GM18519 (cell line): ENCODE data around the gene CFAP221.

Experiments used
- ATAC-seq: cut with Tn5 transposase; IDR thresholded peaks from one replicate; pipeline ENCODE4 v1.9.1; 2021; ENCODE audit warnings: mild to moderate bottlenecking, moderate library complexity; ENCODE audit not compliant: unreplicated experiment, low FRiP score

The CFAP221 gene

GRCh38 chr2:119674711-119675500 is 130.7 kb downstream of the CFAP221 start:
- no peak for ATAC-seq

GRCh38 chr2:119678021-119678656 is 133.9 kb downstream of the CFAP221 start:
- no peak for ATAC-seq

- no peak for ATAC-seq
Measured at GRCh38 chr2:119679526-119679837, 135.2 kb downstream of the CFAP221 start.

- ATAC-seq: no peak
Measured at GRCh38 chr2:119679846-119680245, 135.6 kb downstream of the CFAP221 start.

- no peak for ATAC-seq
Measured at GRCh38 chr2:119680457-119681202, 136.4 kb downstream of the CFAP221 start.

GRCh38 chr2:119681203-119681867 is 137.1 kb downstream of the CFAP221 start:
- ATAC-seq: no peak

- ATAC-seq: no peak
Measured at GRCh38 chr2:119681868-119682220, 137.6 kb downstream of the CFAP221 start.

- ATAC-seq: no peak
Measured at GRCh38 chr2:119682578-119682977, 138.3 kb downstream of the CFAP221 start.

GRCh38 chr2:119683074-119683712 is 138.9 kb downstream of the CFAP221 start:
- no peak for ATAC-seq

GRCh38 chr2:119683713-119684443 is 139.6 kb downstream of the CFAP221 start:
- ATAC-seq: no peak

GRCh38 chr2:119684518-119684917 is 140.3 kb downstream of the CFAP221 start:
- ATAC-seq: no peak

- ATAC-seq: no peak
Measured at GRCh38 chr2:119688616-119689015, 144.4 kb downstream of the CFAP221 start.

GRCh38 chr2:119689218-119689617 is 145.0 kb downstream of the CFAP221 start:
- ATAC-seq: no peak

- ATAC-seq: no peak
Measured at GRCh38 chr2:119691189-119691588, 146.9 kb downstream of the CFAP221 start.

GRCh38 chr2:119691651-119692245 is 147.5 kb downstream of the CFAP221 start:
- ATAC-seq: no peak

GRCh38 chr2:119692310-119692709 is 148.1 kb downstream of the CFAP221 start:
- no peak for ATAC-seq

- no peak for ATAC-seq
Measured at GRCh38 chr2:119692954-119693353, 148.7 kb downstream of the CFAP221 start.

- no peak for ATAC-seq
Measured at GRCh38 chr2:119693567-119693966, 149.3 kb downstream of the CFAP221 start.

- no peak for ATAC-seq
Measured at GRCh38 chr2:119693967-119694366, 149.7 kb downstream of the CFAP221 start.

GRCh38 chr2:119694470-119694844 is 150.2 kb downstream of the CFAP221 start:
- no peak for ATAC-seq
